Bronchial epithelial cell (primary cell): ENCODE measurements around the gene POLR1A. TPM values are rescaled to one million over a fixed set of nuclear protein-coding genes. Genes with fewer than 3 reads are reported as not detected.

Experiments
- DNase-seq: peaks from one replicate; pipeline ENCODE4 v3.0.0-alpha.2; 2010; ENCODE audit warnings: low read depth
- FAIRE-seq: peaks from 2 replicates; lab custom pipeline; 2011; peaks lifted over from hg19 to GRCh38; lab: Jason Lieb, UNC
- H3K27me3 ChIP-seq: 2 replicates; pipeline ENCODE4 v1.5.1; 2011; ENCODE audit warnings: low read length; ENCODE audit not compliant: control insufficient read depth, insufficient read depth
- H3K36me3 ChIP-seq: 2 replicates; pipeline ENCODE4 v1.5.1; 2011; ENCODE audit warnings: low read length; ENCODE audit not compliant: control insufficient read depth, insufficient read depth
- H3K4me3 ChIP-seq: 2 replicates; pipeline ENCODE4 v1.5.1; 2011; ENCODE audit warnings: mild to moderate bottlenecking, low read depth, low read length, control low read depth
- total RNA-seq: library from RNA; depleted of rRNA; stranded (reverse); fragments of >200 nt; gene quantifications from 2 replicates; pipeline ENCODE4 v1.2.1, GENCODE V29; 2014
- TF ChIP-seq, protein P1 (sequence below): IDR thresholded peaks from 2 replicates; pipeline ENCODE4 v1.5.1; 2011; ENCODE audit warnings: mild to moderate bottlenecking, moderate library complexity, low read length, control low read depth, inconsistent platforms; ENCODE audit not compliant: insufficient read depth, severe bottlenecking

Gene POLR1A
- total RNA-seq, 1 donor from 2014 or later = 9.7 TPM

DNA sequence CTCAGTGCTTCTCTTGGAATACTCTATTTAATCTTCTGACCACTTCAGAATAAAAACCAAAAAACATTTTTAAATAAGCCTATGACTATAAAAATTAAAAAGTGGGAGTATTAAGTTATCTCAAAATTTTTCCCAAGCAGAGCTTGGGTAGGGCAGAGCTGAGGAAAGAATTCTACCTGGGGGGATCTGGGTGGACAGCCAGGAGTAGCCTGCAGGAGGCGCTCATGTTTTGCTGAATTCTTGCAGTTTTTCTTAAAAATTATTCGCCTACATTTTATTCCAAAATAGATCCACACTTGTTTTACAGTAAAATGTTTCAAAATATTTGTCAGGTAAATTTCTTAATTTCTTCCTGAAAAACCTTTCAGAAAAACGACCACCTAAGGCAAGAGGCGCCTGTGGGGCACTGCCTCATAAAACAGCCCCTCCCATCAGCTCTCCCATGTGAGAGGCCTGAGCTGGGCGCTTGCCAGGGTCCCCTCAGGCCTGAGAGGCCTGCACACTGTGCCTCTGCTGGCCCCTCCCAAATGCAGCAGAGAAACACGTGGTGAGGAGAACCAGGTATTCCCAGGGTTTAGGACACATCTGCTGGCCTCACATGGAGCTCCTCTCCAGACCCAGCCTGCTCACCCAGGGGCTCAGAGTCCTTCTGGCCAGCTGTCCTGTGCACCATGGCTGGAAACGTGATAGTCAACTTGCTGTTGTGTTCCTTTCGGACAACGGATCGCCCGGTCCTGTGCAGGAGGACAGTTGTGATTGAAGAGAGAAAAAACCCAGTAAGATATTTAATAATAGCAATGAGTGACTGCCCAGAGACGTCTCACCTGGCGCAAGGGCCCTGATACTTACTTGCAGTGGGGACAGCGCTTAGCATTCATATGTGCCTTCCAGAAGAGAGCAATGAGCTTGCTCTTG is 17.5 kb downstream of the POLR1A start:
- peaks cover 19% of the 10 kb centered on the region for H3K36me3 ChIP-seq

DNA sequence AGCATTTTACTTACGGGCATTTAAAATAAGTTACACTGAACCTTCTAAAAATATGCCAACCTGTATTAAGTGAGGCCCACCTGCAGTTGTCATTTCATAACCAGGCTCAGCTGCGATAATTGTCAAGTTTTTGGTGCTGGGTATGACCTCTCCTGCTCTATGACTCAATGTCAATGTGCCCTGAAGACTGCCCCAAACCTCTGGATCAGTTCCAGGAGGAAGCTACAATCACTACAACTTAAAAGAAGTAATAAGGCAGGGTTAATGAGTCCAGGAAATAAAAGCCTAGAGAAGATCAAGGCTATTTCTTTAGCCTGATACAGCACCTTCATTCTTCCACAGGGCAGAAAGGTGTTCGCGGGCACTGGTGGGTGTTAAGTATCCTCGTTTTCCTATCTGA is 22.9 kb downstream of the POLR1A start:
- TF ChIP-seq, protein P1, sequence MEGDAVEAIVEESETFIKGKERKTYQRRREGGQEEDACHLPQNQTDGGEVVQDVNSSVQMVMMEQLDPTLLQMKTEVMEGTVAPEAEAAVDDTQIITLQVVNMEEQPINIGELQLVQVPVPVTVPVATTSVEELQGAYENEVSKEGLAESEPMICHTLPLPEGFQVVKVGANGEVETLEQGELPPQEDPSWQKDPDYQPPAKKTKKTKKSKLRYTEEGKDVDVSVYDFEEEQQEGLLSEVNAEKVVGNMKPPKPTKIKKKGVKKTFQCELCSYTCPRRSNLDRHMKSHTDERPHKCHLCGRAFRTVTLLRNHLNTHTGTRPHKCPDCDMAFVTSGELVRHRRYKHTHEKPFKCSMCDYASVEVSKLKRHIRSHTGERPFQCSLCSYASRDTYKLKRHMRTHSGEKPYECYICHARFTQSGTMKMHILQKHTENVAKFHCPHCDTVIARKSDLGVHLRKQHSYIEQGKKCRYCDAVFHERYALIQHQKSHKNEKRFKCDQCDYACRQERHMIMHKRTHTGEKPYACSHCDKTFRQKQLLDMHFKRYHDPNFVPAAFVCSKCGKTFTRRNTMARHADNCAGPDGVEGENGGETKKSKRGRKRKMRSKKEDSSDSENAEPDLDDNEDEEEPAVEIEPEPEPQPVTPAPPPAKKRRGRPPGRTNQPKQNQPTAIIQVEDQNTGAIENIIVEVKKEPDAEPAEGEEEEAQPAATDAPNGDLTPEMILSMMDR = no peak
- H3K36me3 ChIP-seq = peaks cover 17% of the 10 kb centered on the region
- no peak for FAIRE-seq

More for the DNA sequence above, 17.5 kb downstream of the POLR1A start:
- H3K4me3 ChIP-seq = no peak overlapping the region
- TF ChIP-seq, protein P1 = peak; percentile 16
- no peak for FAIRE-seq
- no peaks in the 10 kb centered on the region for H3K27me3 ChIP-seq
- no peak for DNase-seq

DNA sequence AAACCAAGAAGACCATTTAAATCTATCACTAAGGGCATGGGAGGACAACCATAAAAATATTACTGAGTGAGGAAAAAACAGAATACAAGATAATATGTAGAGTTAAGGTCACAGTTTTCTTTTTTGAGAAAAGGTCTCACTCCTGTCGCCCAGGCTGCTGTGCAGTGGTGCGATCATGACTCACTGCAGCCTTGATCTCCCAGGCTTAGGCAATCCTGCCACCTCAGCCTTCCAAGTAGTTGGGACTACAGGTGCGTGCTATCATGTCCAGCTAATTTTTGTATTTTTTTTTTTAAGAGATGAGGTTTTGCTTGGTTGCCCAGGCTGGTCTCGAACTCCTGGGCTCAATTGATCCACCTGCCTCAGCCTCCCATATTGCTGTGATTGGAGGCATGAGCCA is 24.0 kb downstream of the POLR1A start:
- TF ChIP-seq, protein P1 = no peak
- Histone ChIP-seq H3K4me3 (no peak overlapping the region), H3K27me3 (no peaks in the 10 kb centered on the region), H3K36me3 (peaks cover 20% of the 10 kb centered on the region)
- FAIRE-seq = no peak
- DNase-seq = peak; percentile 39

More for the DNA sequence above, 22.9 kb downstream of the POLR1A start:
- DNase-seq = no peak
- no peak overlapping the region for H3K4me3 ChIP-seq
- H3K27me3 ChIP-seq = no peaks in the 10 kb centered on the region

DNA sequence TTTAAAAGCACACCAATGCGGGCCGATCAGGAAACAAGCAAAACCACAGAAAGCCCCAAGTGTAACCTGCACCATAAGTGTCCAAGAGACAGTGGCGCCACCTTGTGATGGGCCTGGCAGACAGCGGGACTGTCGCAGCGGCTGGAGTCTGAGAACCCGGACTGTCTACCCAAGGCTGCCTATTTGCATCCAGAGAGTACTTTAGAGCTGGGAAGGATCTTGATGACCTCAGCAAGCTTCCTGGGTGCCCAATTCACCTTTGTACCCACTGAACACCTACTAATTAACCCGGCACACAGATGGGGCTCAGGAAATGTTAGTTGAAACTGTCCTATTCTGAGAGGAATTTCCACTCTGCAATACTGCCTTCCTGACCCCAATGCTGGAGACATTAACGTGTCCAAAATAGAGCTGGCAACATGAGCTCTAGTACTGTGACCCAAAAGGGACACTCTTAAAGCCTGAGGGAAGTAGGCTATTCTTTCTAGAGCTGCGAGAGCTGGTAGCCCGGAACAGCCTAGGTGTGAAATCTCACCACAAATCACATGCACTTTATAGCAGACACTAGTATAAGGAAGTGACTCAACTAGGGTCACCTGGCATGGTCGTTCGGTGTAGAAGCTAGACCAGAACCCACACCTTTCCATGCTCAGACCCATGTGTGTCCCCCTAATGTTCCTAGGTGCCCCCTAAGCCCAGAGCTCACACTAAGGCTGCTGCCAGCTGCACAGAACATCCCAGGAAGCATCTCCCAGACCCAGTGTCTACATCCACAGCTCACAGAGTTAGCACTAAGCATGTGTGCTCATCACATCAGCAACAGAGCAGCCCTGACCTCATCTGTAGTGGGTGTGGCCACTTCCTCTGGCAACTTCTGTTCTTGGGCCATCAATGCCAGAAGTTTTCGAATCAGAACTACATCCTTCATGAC is 25.4 kb downstream of the POLR1A start:
- FAIRE-seq (no peak), DNase-seq (peak; percentile 50)
- H3K4me3 ChIP-seq = no peak overlapping the region
- no peaks in the 10 kb centered on the region for H3K27me3 ChIP-seq
- H3K36me3 ChIP-seq = peaks cover 19% of the 10 kb centered on the region
- TF ChIP-seq, protein P1 = peak; percentile 91

DNA sequence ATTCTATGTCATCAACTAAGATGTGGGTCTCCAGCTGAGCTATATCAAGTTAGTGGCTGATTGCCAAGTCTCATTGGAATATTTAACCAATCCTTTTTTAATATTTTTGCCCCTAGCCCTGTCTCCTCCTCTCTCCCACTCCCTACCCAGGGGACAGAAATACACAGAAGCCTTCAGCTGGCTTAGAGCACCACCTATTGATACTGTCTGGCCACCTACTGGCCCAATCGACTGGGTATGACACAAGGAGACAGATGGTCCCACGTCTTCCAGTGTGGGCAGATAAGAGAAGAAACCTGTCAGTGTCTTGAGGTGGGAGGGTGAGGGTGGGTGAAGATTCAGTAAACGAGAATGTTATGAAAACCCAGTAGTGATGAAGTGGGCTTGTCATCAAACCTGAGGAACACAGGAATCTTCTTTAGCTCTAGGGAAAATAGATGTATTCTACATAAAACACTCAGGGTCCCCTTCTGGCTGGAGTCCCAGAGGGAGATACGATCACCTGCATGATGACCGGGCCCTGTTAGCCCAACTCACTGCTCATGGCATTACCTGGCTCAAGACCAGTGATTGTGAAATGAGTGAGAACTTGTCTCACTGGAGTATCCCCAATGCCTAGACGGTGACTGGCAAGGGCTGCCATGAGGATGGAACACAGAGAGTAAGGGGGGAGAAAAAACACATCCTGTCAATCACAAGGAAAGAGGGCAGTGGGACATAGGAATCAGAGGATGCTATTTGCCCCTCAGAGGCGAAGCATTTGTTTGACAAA is 26.7 kb downstream of the POLR1A start:
- Histone ChIP-seq H3K4me3 (no peak overlapping the region), H3K36me3 (peaks cover 22% of the 10 kb centered on the region), H3K27me3 (no peaks in the 10 kb centered on the region)
- peak; percentile 67 for DNase-seq
- TF ChIP-seq, protein P1 = peak; percentile 47
- FAIRE-seq = no peak
